HEK293 (cell line): ENCODE data around the gene CDH18.

ENCODE experiments used
- CTCF ChIA-PET: fragments of 350-600 bp; formaldehyde crosslinking; extraction: SDS; loops from one replicate; lab custom pipeline; 2021; ENCODE audit warnings: antibody characterized with exemption; lab: Yijun Ruan, JAX
- POLR2A ChIA-PET: fragments of 300-600 bp; formaldehyde crosslinking; extraction: SDS; loops from one replicate; lab custom pipeline; 2020; ENCODE audit warnings: antibody characterized with exemption, inconsistent platforms; lab: Yijun Ruan, JAX
- H3K27ac ChIP-seq: fragments of 200-500 bp; sonication (Bioruptor generic); 2 replicates; pipeline ENCODE4 v1.5.1; 2014; ENCODE audit warnings: low read depth, low read length, control low read depth, inconsistent platforms; ENCODE audit errors: extremely low read depth
- H3K36me3 ChIP-seq, 2 experiments: fragments of 200-500 bp in 1 of 2; sonication (Bioruptor generic) in 1 of 2; 1 replicate in 1 of 2; 2 replicates in 1 of 2; pipeline ENCODE4 v1.5.1; 2014 to 2017; ENCODE audit warnings: inconsistent platforms in 2 of 2, low read length in 2 of 2; ENCODE audit not compliant: control insufficient read depth in 2 of 2, insufficient read depth in 1 of 2
- H3K4me1 ChIP-seq: fragments of 200-500 bp; sonication (Bioruptor generic); 2 replicates; pipeline ENCODE4 v1.5.1; 2014; ENCODE audit warnings: mild to moderate bottlenecking, low read length, inconsistent platforms; ENCODE audit not compliant: control insufficient read depth, insufficient read depth
- H3K4me3 ChIP-seq: 2 replicates; pipeline ENCODE4 v1.5.1; 2011; ENCODE audit warnings: low read depth, mild to moderate bottlenecking, control low read depth, low read length, moderate library complexity
- H3K9me3 ChIP-seq: fragments of 200-500 bp; sonication (Bioruptor generic); 2 replicates; pipeline ENCODE4 v1.5.1; 2014; ENCODE audit warnings: low read depth, low read length, inconsistent platforms; ENCODE audit not compliant: control insufficient read depth, insufficient read depth
- AEBP2 ChIP-seq: fragments of 450-650 bp; formaldehyde crosslinking; IDR thresholded peaks from 2 replicates; pipeline ENCODE4 v1.5.1; 2016; ENCODE audit warnings: missing biosample characterization, missing genetic modification characterization, borderline replicate concordance
- BCL11B ChIP-seq: fragments of 450-650 bp; formaldehyde crosslinking; IDR thresholded peaks from 2 replicates; pipeline ENCODE4 v1.5.1; 2016; ENCODE audit warnings: low read depth, missing biosample characterization, missing genetic modification characterization
- HOXA7 ChIP-seq: sonication (generic); formaldehyde crosslinking; IDR thresholded peaks from 2 replicates; pipeline ENCODE4 v1.8.1; 2022; ENCODE audit warnings: missing genetic modification reagents, borderline replicate concordance
- HOXC10 ChIP-seq: sonication (generic); formaldehyde crosslinking; IDR thresholded peaks from 2 replicates; pipeline ENCODE4 v1.8.1; 2023; ENCODE audit warnings: mild to moderate bottlenecking, missing genetic modification reagents
- IKZF3 ChIP-seq: fragments of 450-650 bp; IDR thresholded peaks from 2 replicates; pipeline ENCODE4 v1.5.0; 2018; ENCODE audit warnings: missing biosample characterization, mild to moderate bottlenecking, missing genetic modification characterization, moderate library complexity
- KLF1 ChIP-seq: fragments of 450-650 bp; formaldehyde crosslinking; IDR thresholded peaks from 2 replicates; pipeline ENCODE4 v1.5.1; 2016; ENCODE audit warnings: missing biosample characterization, missing genetic modification characterization
- KLF8 ChIP-seq: fragments of 450-650 bp; formaldehyde crosslinking; IDR thresholded peaks from 2 replicates; pipeline ENCODE4 v1.5.1; 2016; ENCODE audit warnings: missing biosample characterization, missing genetic modification characterization
- KLF9 ChIP-seq: fragments of 450-650 bp; formaldehyde crosslinking; IDR thresholded peaks from 2 replicates; pipeline ENCODE4 v1.5.1; 2016; ENCODE audit warnings: missing biosample characterization, missing genetic modification characterization, low read depth
- PRDM10 ChIP-seq: fragments of 450-650 bp; formaldehyde crosslinking; IDR thresholded peaks from 2 replicates; pipeline ENCODE4 v1.5.1; 2016; ENCODE audit warnings: missing biosample characterization, missing genetic modification characterization
- SETDB1 ChIP-seq: IDR thresholded peaks from one replicate; pipeline ENCODE4 v1.6.1; 2017; ENCODE audit warnings: mild to moderate bottlenecking, low read length, moderate library complexity, mixed read lengths; ENCODE audit not compliant: insufficient read length
- SP7 ChIP-seq: fragments of 450-650 bp; formaldehyde crosslinking; IDR thresholded peaks from 2 replicates; pipeline ENCODE4 v1.5.1; 2016; ENCODE audit warnings: missing biosample characterization, missing genetic modification characterization
- ZEB2 ChIP-seq: fragments of 450-650 bp; formaldehyde crosslinking; IDR thresholded peaks from 2 replicates; pipeline ENCODE4 v1.5.1; 2016; ENCODE audit warnings: missing biosample characterization, missing genetic modification characterization
- ZNF10 ChIP-seq: fragments of 450-650 bp; formaldehyde crosslinking; IDR thresholded peaks from 2 replicates; pipeline ENCODE4 v1.5.1; 2017; ENCODE audit warnings: missing biosample characterization, missing genetic modification characterization
- ZNF133 ChIP-seq: fragments of 450-650 bp; formaldehyde crosslinking; IDR thresholded peaks from 2 replicates; pipeline ENCODE4 v1.5.1; 2016; ENCODE audit warnings: missing biosample characterization, missing genetic modification characterization
- ZNF239 ChIP-seq: fragments of 450-650 bp; formaldehyde crosslinking; IDR thresholded peaks from 2 replicates; pipeline ENCODE4 v1.5.1; 2016; ENCODE audit warnings: missing biosample characterization, missing genetic modification characterization
- ZNF280D ChIP-seq: fragments of 450-650 bp; formaldehyde crosslinking; IDR thresholded peaks from 2 replicates; pipeline ENCODE4 v1.5.1; 2016; ENCODE audit warnings: missing biosample characterization, missing genetic modification characterization
- ZNF324 ChIP-seq: fragments of 450-650 bp; formaldehyde crosslinking; IDR thresholded peaks from 2 replicates; pipeline ENCODE4 v1.5.1; 2016; ENCODE audit warnings: missing biosample characterization, missing genetic modification characterization
- ZNF48 ChIP-seq: fragments of 450-650 bp; formaldehyde crosslinking; IDR thresholded peaks from 2 replicates; pipeline ENCODE4 v1.5.1; 2016; ENCODE audit warnings: missing biosample characterization, missing genetic modification characterization
- ZNF501 ChIP-seq: fragments of 450-650 bp; formaldehyde crosslinking; IDR thresholded peaks from 2 replicates; pipeline ENCODE4 v1.5.1; 2016; ENCODE audit warnings: missing biosample characterization, missing genetic modification characterization
- ZNF561 ChIP-seq: fragments of 450-650 bp; IDR thresholded peaks from 2 replicates; pipeline ENCODE4 v1.5.1; 2018; ENCODE audit warnings: missing biosample characterization, missing genetic modification characterization, borderline replicate concordance
- ZNF596 ChIP-seq: fragments of 450-650 bp; IDR thresholded peaks from 2 replicates; pipeline ENCODE4 v1.5.0; 2018; ENCODE audit warnings: missing biosample characterization, mild to moderate bottlenecking, missing genetic modification characterization, moderate library complexity
- ZNF621 ChIP-seq: fragments of 450-650 bp; formaldehyde crosslinking; IDR thresholded peaks from 2 replicates; pipeline ENCODE4 v1.5.1; 2017; ENCODE audit warnings: missing biosample characterization, missing genetic modification characterization
- ZSCAN5A ChIP-seq: fragments of 450-650 bp; formaldehyde crosslinking; IDR thresholded peaks from 2 replicates; pipeline ENCODE4 v1.5.1; 2016; ENCODE audit warnings: missing biosample characterization, missing genetic modification characterization

CDH18 gene

GRCh38 chr5:20034717-20035116 is 46.7 kb upstream of the CDH18 start (continued):
- TF ChIP-seq IKZF3 (tag by site-specific recombination) = no peak
- no peak for TF ChIP-seq PRDM10
- TF ChIP-seq, all 188 proteins: peak for 0

GRCh38 chr5:20033881-20034280 is 45.9 kb upstream of the CDH18 start:
- POLR2A ChIA-PET = no interaction called here
- Histone ChIP-seq H3K27ac (no peak overlapping the region), H3K4me3 (no peak overlapping the region), H3K36me3 (no peaks in the 10 kb centered on the region), H3K9me3 (no peaks in the 10 kb centered on the region), H3K4me1 (no peaks in the 10 kb centered on the region)
- CTCF ChIA-PET = no interaction called here
- no peak for TF ChIP-seq AEBP2 (tag by site-specific recombination)
- no peak for TF ChIP-seq ZNF10 (tag by site-specific recombination)
- no peak for TF ChIP-seq HOXC10

- no peak overlapping the region for H3K27ac ChIP-seq
- no peak for TF ChIP-seq SP7 (tag by site-specific recombination)
- TF ChIP-seq ZNF239 (tag by site-specific recombination) = no peak
- TF ChIP-seq ZNF501 (tag by site-specific recombination) = no peak
- TF ChIP-seq KLF9 = no peak
- TF ChIP-seq ZSCAN5A (tag by site-specific recombination) = no peak
- H3K9me3 ChIP-seq = no peaks in the 10 kb centered on the region
- H3K36me3 ChIP-seq = no peaks in the 10 kb centered on the region
- ChIA-PET POLR2A (no interaction called here), CTCF (no interaction called here)
- H3K4me3 ChIP-seq = no peak overlapping the region
- no peaks in the 10 kb centered on the region for H3K4me1 ChIP-seq
Measured at GRCh38 chr5:20032896-20033295, 44.9 kb upstream of the CDH18 start.

- ChIA-PET CTCF (no interaction called here), POLR2A (no interaction called here)
- Histone ChIP-seq H3K4me3 (no peak overlapping the region), H3K9me3 (no peaks in the 10 kb centered on the region), H3K36me3 (no peaks in the 10 kb centered on the region), H3K4me1 (no peaks in the 10 kb centered on the region), H3K27ac (no peak overlapping the region)
- TF ChIP-seq ZNF48 (tag by site-specific recombination) (no peak), ZNF133 (no peak), HOXA7 (CRISPR knock-in tag) (no peak), BCL11B (no peak), ZEB2 (tag by site-specific recombination) (no peak), ZNF280D (no peak), ZNF324 (no peak), ZNF596 (tag by site-specific recombination) (no peak), ZNF621 (no peak), KLF8 (tag by site-specific recombination) (no peak), ZNF501 (tag by site-specific recombination) (no peak), ZNF561 (tag by site-specific recombination) (no peak), SETDB1 (no peak), KLF1 (no peak)
Measured at GRCh38 chr5:20030125-20030524, 42.1 kb upstream of the CDH18 start.
